Measurements from ENCODE around the gene REXO4.
A peak's percentile ranks its signal among the peaks of the same experiment; 100 is the strongest.

Gene REXO4

GRCh38 chr9:133417541-133418461 is at the start of gene REXO4:
Gene REXO4, minus strand, starts transcription at chr9:133418010. Its CDS starts 166 bp downstream, at chr9:133417844.
- no peak for TF ChIP-seq CTCF (IDR thresholded peaks at IDR 0.05)
- peak within 1 kb of the TSS; percentile 89 for H3K4me3 ChIP-seq
- DNase-seq (ENCODE audit: low spot score): peak; percentile 91

GRCh38 chr9:133467101-133467500 is 49.3 kb upstream of the REXO4 start:
- H3K4me3 ChIP-seq: no peak overlapping the region
- H3K27ac ChIP-seq: no peak overlapping the region
- no peak for TF ChIP-seq CTCF (IDR thresholded peaks at IDR 0.05)
- no peak for DNase-seq (ENCODE audit: low spot score)

More at GRCh38 chr9:133417541-133418461, at the start of gene REXO4:
- H3K27ac ChIP-seq: peak within 1 kb of the TSS; percentile 54 to 88

GRCh38 chr9:133465984-133466383 is 48.2 kb upstream of the REXO4 start:
- H3K27ac ChIP-seq: no peak overlapping the region
- TF ChIP-seq CTCF (IDR thresholded peaks at IDR 0.05): no peak
- H3K4me3 ChIP-seq: no peak overlapping the region
- DNase-seq (ENCODE audit: low spot score): no peak

- no peak for TF ChIP-seq CTCF (IDR thresholded peaks at IDR 0.05)
- Histone ChIP-seq H3K4me3 (no peak overlapping the region), H3K27ac (no peak overlapping the region)
- no peak for DNase-seq (ENCODE audit: low spot score)
These were observed 46.8 kb upstream of the REXO4 start for GRCh38 chr9:133464638-133465037.

GRCh38 chr9:133463864-133464615 is 46.2 kb upstream of the REXO4 start:
- no peak overlapping the region for H3K27ac ChIP-seq
- no peak for TF ChIP-seq CTCF (IDR thresholded peaks at IDR 0.05)
- H3K4me3 ChIP-seq: no peak overlapping the region
- no peak for DNase-seq (ENCODE audit: low spot score)

- DNase-seq (ENCODE audit: low spot score): no peak
- no peak for TF ChIP-seq CTCF (IDR thresholded peaks at IDR 0.05)
- Histone ChIP-seq H3K27ac (no peak overlapping the region), H3K4me3 (no peak overlapping the region)
These were observed 45.5 kb upstream of the REXO4 start for GRCh38 chr9:133463234-133463863.
